ENCODE data around the gene CD300A. TPM values are rescaled to one million over a fixed set of nuclear protein-coding genes. Genes with fewer than 3 reads are reported as not detected.

Gene CD300A
- 10 to 100 TPM in 1 of 4 donors, 1 to 10 TPM in 2, under 1 TPM in 1; 0.88 to 19.6 (median 2.8) TPM for total RNA-seq

- no peaks in the 10 kb centered on the region for H3K9me3 ChIP-seq
- peak within 1 kb of the TSS; percentile 4 to 80 (median 59) for H3K27ac ChIP-seq
- 13 to 15% methylated on average over 4 to 14 of the region's 25 CpGs for WGBS, 2 donors
- intact Hi-C loops (cut with DNase I), result no loop called here
- H3K4me1 ChIP-seq, result peaks cover 0 to 28% (median 5%) of the 10 kb centered on the region in 3 donors
- H3K27me3 ChIP-seq, result peaks cover 0 to 59% (median 2%) of the 10 kb centered on the region in 4 donors
- no peaks in the 10 kb centered on the region for H3K36me3 ChIP-seq
- peak within 1 kb of the TSS; percentile 15 to 52 (median 34) for H3K4me3 ChIP-seq
- DNase-seq, result no peak
- no peak for TF ChIP-seq POLR2A (IDR thresholded peaks at IDR 0.05)
- TF ChIP-seq, protein P1, sequence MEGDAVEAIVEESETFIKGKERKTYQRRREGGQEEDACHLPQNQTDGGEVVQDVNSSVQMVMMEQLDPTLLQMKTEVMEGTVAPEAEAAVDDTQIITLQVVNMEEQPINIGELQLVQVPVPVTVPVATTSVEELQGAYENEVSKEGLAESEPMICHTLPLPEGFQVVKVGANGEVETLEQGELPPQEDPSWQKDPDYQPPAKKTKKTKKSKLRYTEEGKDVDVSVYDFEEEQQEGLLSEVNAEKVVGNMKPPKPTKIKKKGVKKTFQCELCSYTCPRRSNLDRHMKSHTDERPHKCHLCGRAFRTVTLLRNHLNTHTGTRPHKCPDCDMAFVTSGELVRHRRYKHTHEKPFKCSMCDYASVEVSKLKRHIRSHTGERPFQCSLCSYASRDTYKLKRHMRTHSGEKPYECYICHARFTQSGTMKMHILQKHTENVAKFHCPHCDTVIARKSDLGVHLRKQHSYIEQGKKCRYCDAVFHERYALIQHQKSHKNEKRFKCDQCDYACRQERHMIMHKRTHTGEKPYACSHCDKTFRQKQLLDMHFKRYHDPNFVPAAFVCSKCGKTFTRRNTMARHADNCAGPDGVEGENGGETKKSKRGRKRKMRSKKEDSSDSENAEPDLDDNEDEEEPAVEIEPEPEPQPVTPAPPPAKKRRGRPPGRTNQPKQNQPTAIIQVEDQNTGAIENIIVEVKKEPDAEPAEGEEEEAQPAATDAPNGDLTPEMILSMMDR (IDR thresholded peaks at IDR 0.05), result no peak
These were observed at the start of gene CD300A for GRCh38 chr17:74466111-74466827. CD300A (plus strand) TSS chr17:74466634; CDS start chr17:74466704, 70 bp downstream.

DNA sequence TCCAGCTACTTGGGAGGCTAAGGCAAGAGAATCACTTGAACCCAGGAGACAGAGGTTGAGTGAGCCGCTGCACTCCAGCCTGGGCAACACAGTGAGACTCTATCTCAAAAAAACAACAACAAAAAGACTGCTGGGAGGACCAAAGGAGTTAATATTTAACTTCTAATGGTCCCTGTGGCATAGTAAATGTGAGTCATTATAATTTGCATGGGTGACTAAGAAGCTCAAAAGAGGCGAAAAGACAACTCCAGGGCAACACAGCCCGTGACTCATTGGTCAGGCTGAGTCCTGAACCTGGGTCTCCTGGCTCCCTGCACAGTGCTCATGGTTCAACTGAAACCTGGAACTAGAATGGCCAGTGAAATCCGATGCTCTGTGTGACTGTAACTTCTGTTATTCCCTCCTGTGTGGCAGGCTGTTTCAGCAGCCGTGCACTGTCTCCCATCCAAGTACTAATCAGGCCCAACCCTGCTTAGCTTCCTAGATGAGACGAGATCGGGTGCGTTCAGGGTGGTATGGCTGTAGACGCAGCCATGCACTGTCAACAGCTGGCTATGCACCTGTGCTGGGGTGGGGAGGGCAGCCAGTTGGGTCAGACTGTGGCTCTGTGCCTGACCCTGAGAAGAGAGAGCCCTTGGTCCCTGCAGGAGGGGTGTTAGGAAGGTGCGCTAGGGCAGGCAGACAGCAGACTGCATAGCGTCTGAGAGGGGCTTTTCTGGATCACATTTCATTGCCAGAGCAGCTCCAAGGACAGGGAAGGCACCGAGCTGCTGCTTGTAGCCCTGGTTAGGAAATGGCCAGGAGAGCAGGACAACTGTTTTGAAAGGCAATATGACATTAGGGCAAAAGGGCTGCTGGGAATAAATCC, 49.0 kb upstream of the CD300A start:
- Histone ChIP-seq H3K27me3 (peaks cover 0 to 26% (median 0%) of the 10 kb centered on the region in 4 donors), H3K36me3 (no peaks in the 10 kb centered on the region), H3K9me3 (peaks cover 0 to 6% (median 0%) of the 10 kb centered on the region in 3 donors), H3K27ac (no peak overlapping the region), H3K4me3 (no peak overlapping the region), H3K4me1 (peaks cover 0 to 9% (median 3%) of the 10 kb centered on the region in 3 donors)
- intact Hi-C loops (cut with DNase I), result no loop called here
- WGBS, 2 donors, result 28 to 57% methylated on average over 7 to 10 of the region's 12 CpGs
- TF ChIP-seq, protein P1 (IDR thresholded peaks at IDR 0.05), result no peak
- no peak for TF ChIP-seq POLR2A (IDR thresholded peaks at IDR 0.05)
- no peak for DNase-seq

GRCh38 chr17:74419928-74420411, 46.5 kb upstream of the CD300A start:
- no peaks in the 10 kb centered on the region for H3K36me3 ChIP-seq
- peaks cover 0 to 9% (median 3%) of the 10 kb centered on the region in 3 donors for H3K4me1 ChIP-seq
- no peak overlapping the region for H3K4me3 ChIP-seq
- WGBS, 2 donors, result 81 to 84% methylated on average over 9 to 10 of the region's 10 CpGs
- H3K9me3 ChIP-seq, result peaks cover 0 to 11% (median 0%) of the 10 kb centered on the region in 3 donors
- DNase-seq, result no peak
- no peak overlapping the region for H3K27ac ChIP-seq
- peaks cover 0 to 28% (median 0%) of the 10 kb centered on the region in 4 donors for H3K27me3 ChIP-seq
- TF ChIP-seq, protein P1 (IDR thresholded peaks at IDR 0.05), result no peak
- TF ChIP-seq POLR2A (IDR thresholded peaks at IDR 0.05), result no peak
- intact Hi-C loops (cut with DNase I), result no loop called here

- no peak overlapping the region for H3K4me3 ChIP-seq
- no peak for TF ChIP-seq POLR2A (IDR thresholded peaks at IDR 0.05)
- TF ChIP-seq, protein P1 (IDR thresholded peaks at IDR 0.05), result no peak
- peaks cover 13 to 29% (median 15%) of the 10 kb centered on the region in 3 donors for H3K4me1 ChIP-seq
- no peak for DNase-seq
- H3K27me3 ChIP-seq, result peaks cover 0 to 7% (median 0%) of the 10 kb centered on the region in 4 donors
- intact Hi-C loops (cut with DNase I), result no loop called here
- WGBS, 2 donors, result 93 to 94% methylated on average over 5 to 7 of the region's 7 CpGs
- no peaks in the 10 kb centered on the region for H3K36me3 ChIP-seq
- H3K27ac ChIP-seq, result no peak overlapping the region
- peaks cover 0 to 11% (median 0%) of the 10 kb centered on the region in 3 donors for H3K9me3 ChIP-seq
These were observed 42.3 kb upstream of the CD300A start for GRCh38 chr17:74424117-74424516.

Measured in esophagus squamous epithelium (tissue), 5 donors.